Natural killer cell (primary cell): ENCODE data around the gene LEMD3. TPM values are rescaled to one million over a fixed set of nuclear protein-coding genes. Genes with fewer than 3 reads are reported as not detected.

ENCODE experiments used
- ATAC-seq, 3 donors: fragments of 150-1000 bp in 2 of 3; fragments of 200-7000 bp in 1 of 3; cut with Tn5 transposase; 1 replicate in 1 of 3; 2 replicates in 2 of 3; pipeline ENCODE4 v1.10.0; 2021; ENCODE audit warnings: mild to moderate bottlenecking in 2 of 3, moderate library complexity in 2 of 3
- DNase-seq, 2 donors: peaks; one replicate each; pipeline versions ENCODE4 v3.0.0 to v3.0.0-alpha.2; 2013 to 2021; ENCODE audit warnings: mixed read lengths in 1 of 2
- H3K27ac ChIP-seq: one replicate; pipeline ENCODE4 v1.5.1; 2013; ENCODE audit warnings: mild to moderate bottlenecking, low read length
- H3K27me3 ChIP-seq: one replicate; pipeline ENCODE4 v1.6.1; 2013; ENCODE audit warnings: low read length; ENCODE audit not compliant: control insufficient read depth, insufficient read depth
- H3K36me3 ChIP-seq: one replicate; pipeline ENCODE4 v1.6.1; 2013; ENCODE audit warnings: low read length; ENCODE audit not compliant: control insufficient read depth, insufficient read depth
- H3K4me1 ChIP-seq: one replicate; pipeline ENCODE4 v1.6.1; 2013; ENCODE audit warnings: low read length; ENCODE audit not compliant: control insufficient read depth, insufficient read depth
- H3K4me3 ChIP-seq: one replicate; pipeline ENCODE4 v1.5.1; 2013; ENCODE audit warnings: low read length
- H3K9me3 ChIP-seq: one replicate; pipeline ENCODE4 v1.6.1; 2013; ENCODE audit warnings: low read length; ENCODE audit not compliant: control insufficient read depth, insufficient read depth
- H3K27ac Mint-ChIP-seq, 2 donors: one replicate each; pipeline ENCODE4 v1.8.0; 2022; ENCODE audit warnings: mild to moderate bottlenecking in 2 of 2, mixed read lengths in 2 of 2, moderate library complexity in 1 of 2
- H3K27me3 Mint-ChIP-seq, 2 donors: one replicate each; pipeline ENCODE4 v1.8.0; 2022; ENCODE audit warnings: low read depth in 2 of 2, mixed read lengths in 2 of 2
- H3K36me3 Mint-ChIP-seq: one replicate; pipeline ENCODE4 v1.8.0; 2022; ENCODE audit warnings: mixed read lengths
- H3K4me1 Mint-ChIP-seq, 2 donors: one replicate each; pipeline ENCODE4 v1.8.0; 2022; ENCODE audit warnings: mixed read lengths in 2 of 2
- H3K4me3 Mint-ChIP-seq: one replicate; pipeline ENCODE4 v1.8.0; 2022; ENCODE audit warnings: mild to moderate bottlenecking, moderate library complexity, mixed read lengths
- H3K9me3 Mint-ChIP-seq, 2 donors: one replicate each; pipeline ENCODE4 v1.8.0; 2022; ENCODE audit warnings: mixed read lengths in 2 of 2
- WGBS: methylation state at CpG from one replicate; pipeline ENCODE4 v1.1.7; 2013; ENCODE audit warnings: missing lambda C conversion rate; ENCODE audit not compliant: insufficient coverage; 5-methylcytosine and 5-hydroxymethylcytosine counted together
- intact Hi-C: fragments of 100-400 bp; cut with micrococcal nuclease; formaldehyde crosslinking; loops from one replicate; pipeline ENCODE4 v1.14.2; 2022
- total RNA-seq, 4 donors: library from RNA; stranded (reverse); fragments of 120-200 nt in 1 of 4; gene quantifications; one replicate each; pipeline versions ENCODE4 v1.2.3 to v1.2.4, GENCODE V29; 2013 to 2022
- TF ChIP-seq, protein P1 (sequence below): fragments of 200-600 bp; IDR thresholded peaks from one replicate; pipeline ENCODE4 v1.8.0; 2022; ENCODE audit warnings: antibody characterized with exemption

LEMD3 gene
- total RNA-seq, 3 donors from 2014 or later (not counting 1 experiment from before 2014, with no cell fraction given) = 67.3 to 76.2 (median 71.1) TPM

DNA sequence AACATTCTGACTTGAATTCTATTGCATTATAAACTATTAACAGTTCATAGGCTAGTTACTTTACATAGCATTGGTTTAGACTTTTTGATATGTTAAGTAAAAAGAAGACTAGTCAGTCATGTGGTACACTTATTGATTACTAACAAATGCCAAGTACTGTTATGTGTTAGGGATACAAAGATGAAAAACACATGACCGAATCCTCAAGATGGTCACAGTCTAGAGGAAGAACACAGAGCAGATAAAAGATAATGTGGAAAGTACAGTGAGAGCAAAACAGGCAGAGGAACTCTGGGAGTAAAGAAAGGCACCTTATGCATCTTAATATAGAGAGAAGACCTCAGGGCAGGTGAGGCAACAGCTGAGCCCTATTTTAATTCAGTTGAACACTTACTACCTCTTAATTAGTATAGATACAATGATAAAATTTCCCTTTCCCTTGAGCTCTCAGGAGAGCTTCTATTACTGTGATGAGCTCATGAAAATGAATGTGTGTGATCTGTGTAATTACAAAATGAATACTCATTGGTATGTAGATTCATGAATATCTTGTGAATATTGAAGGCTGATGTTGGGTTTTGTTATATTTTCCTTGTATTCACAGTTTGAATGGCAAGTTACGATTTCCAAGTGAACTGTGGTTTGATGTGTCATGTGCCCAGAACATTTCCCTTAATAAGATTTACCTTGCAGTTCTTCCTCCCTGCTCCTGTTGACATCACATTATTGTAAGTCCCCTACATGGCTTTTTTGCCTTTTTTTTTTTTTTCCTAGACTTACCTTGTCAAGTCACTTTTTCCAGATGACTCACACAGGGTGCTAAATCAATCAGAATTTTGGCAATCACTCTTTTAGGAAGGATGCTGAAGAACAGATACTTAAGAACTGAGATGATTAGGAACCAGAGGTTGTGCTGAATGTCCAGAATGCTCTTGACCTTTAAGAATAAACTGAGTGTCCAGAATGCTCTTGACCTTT, 79.6 kb downstream of the LEMD3 start:
- WGBS = 88% methylated on average over 2 of the region's 2 CpGs
- H3K27me3 Mint-ChIP-seq = no peaks in the 10 kb centered on the region
- intact Hi-C loops = no loop called here

DNA sequence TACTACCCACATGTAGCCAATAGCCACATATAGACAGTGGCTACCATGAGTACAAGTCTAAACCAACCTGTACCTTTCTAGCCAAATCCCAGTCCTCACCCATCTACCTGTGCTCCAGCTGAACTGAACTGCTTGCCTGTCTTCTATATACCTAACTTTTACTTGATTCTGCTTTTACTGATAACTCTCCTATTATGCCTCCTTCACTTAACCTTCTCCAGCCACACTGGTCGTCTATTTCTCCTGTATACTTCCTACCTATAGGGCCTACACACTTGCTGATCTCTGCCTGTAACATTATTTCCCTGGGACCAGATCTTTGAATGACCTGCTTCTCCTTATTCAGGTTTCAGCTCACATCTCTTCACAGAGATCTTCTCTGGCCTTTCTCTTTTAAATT, 83.1 kb downstream of the LEMD3 start:
- intact Hi-C loops = no loop called here
- Mint-ChIP-seq H3K9me3 (no peaks in the 10 kb centered on the region), H3K27ac (no peak overlapping the region), H3K4me1 (no peaks in the 10 kb centered on the region), H3K4me3 (no peak overlapping the region), H3K27me3 (no peaks in the 10 kb centered on the region), H3K36me3 (no peaks in the 10 kb centered on the region)
- Histone ChIP-seq H3K4me1 (no peaks in the 10 kb centered on the region), H3K36me3 (no peaks in the 10 kb centered on the region), H3K9me3 (no peaks in the 10 kb centered on the region), H3K27ac (no peak overlapping the region), H3K27me3 (no peaks in the 10 kb centered on the region), H3K4me3 (no peak overlapping the region)
- DNase-seq = no peak
- TF ChIP-seq, protein P1, sequence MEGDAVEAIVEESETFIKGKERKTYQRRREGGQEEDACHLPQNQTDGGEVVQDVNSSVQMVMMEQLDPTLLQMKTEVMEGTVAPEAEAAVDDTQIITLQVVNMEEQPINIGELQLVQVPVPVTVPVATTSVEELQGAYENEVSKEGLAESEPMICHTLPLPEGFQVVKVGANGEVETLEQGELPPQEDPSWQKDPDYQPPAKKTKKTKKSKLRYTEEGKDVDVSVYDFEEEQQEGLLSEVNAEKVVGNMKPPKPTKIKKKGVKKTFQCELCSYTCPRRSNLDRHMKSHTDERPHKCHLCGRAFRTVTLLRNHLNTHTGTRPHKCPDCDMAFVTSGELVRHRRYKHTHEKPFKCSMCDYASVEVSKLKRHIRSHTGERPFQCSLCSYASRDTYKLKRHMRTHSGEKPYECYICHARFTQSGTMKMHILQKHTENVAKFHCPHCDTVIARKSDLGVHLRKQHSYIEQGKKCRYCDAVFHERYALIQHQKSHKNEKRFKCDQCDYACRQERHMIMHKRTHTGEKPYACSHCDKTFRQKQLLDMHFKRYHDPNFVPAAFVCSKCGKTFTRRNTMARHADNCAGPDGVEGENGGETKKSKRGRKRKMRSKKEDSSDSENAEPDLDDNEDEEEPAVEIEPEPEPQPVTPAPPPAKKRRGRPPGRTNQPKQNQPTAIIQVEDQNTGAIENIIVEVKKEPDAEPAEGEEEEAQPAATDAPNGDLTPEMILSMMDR = no peak
- ATAC-seq = no peak
- 82% methylated on average over 1 of the region's 1 CpG for WGBS

More for the DNA sequence above, 79.6 kb downstream of the LEMD3 start:
- H3K36me3 ChIP-seq = peaks cover 18% of the 10 kb centered on the region
- no peak overlapping the region for H3K27ac Mint-ChIP-seq
- no peaks in the 10 kb centered on the region for H3K9me3 ChIP-seq
- H3K4me1 Mint-ChIP-seq = no peaks in the 10 kb centered on the region
- no peaks in the 10 kb centered on the region for H3K36me3 Mint-ChIP-seq
- no peak overlapping the region for H3K4me3 Mint-ChIP-seq
- H3K27ac ChIP-seq = no peak overlapping the region
- no peak for ATAC-seq
- TF ChIP-seq, protein P1 = no peak
- no peak overlapping the region for H3K4me3 ChIP-seq
- no peaks in the 10 kb centered on the region for H3K27me3 ChIP-seq
- no peak for DNase-seq
- no peaks in the 10 kb centered on the region for H3K9me3 Mint-ChIP-seq
- no peaks in the 10 kb centered on the region for H3K4me1 ChIP-seq

DNA sequence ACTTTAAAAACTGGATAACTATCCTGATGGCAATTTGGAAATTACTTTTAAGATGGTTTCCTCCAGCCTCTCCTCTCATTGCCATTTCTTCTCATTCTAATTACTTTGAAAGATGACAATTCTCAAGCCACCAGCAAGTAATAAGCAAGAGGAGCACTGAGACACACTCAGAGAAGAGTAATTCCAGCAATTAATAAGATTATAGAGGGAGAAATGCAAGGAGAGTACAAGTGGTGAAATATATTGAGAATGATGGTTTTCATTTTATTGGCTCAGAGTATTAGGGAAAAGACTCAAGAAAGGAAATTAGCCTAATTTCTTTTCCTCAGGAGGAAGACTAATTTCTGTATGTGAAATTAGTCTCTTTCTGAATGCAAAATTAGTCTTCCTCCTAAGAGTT, 88.6 kb downstream of the LEMD3 start:
- Histone ChIP-seq H3K4me1 (no peaks in the 10 kb centered on the region), H3K36me3 (no peaks in the 10 kb centered on the region), H3K4me3 (no peak overlapping the region), H3K27ac (no peak overlapping the region), H3K27me3 (no peaks in the 10 kb centered on the region), H3K9me3 (no peaks in the 10 kb centered on the region)
- H3K9me3 Mint-ChIP-seq = peaks cover 0 to 2% of the 10 kb centered on the region in 2 donors
- intact Hi-C loops = no loop called here
- ATAC-seq (no peak), DNase-seq (no peak)
- H3K27ac Mint-ChIP-seq = no peak overlapping the region
- no peaks in the 10 kb centered on the region for H3K4me1 Mint-ChIP-seq
- TF ChIP-seq, protein P1 = no peak
- no peak overlapping the region for H3K4me3 Mint-ChIP-seq
- H3K36me3 Mint-ChIP-seq = no peaks in the 10 kb centered on the region
- peaks cover 0 to 12% of the 10 kb centered on the region in 2 donors for H3K27me3 Mint-ChIP-seq
